ENCODE data around the gene GH2.
"Not testable (repeated sequence)": the region's sequence is repeated elsewhere in the genome, so short reads cannot be mapped to it uniquely, and the experiment has no call there.

Gene GH2

GRCh38 chr17:63910096-63910495, 28.4 kb upstream of the GH2 start:
- no peak for DNase-seq

- not testable (repeated sequence) for DNase-seq
Observed at GRCh38 chr17:63909586-63909985, 27.8 kb upstream of the GH2 start.

GRCh38 chr17:63907161-63907778, 25.5 kb upstream of the GH2 start:
- not testable (repeated sequence) for DNase-seq

- DNase-seq, result not testable (repeated sequence)
Observed at GRCh38 chr17:63904796-63905195, 23.1 kb upstream of the GH2 start.

DNA sequence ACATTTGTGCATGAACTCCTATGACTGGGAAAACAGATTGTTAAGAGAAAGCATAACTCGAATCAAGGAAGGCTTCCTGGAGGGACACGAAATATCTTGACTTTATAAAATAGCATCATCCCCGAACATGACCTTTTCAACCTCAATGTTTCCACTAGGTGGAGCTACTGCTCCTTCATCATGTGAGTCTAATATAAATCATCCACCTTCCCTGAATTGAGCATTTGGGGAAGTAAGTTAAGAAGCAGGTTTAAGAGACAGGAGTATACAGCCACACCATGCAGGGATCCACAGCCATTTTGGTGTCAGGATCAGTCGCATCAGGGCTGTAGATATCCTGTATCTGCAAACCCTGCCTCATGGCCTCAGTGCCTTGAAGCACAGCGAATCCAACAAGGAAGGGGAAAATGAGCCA, 22.1 kb upstream of the GH2 start:
- DNase-seq, result not testable (repeated sequence)

GRCh38 chr17:63901971-63902370, 20.2 kb upstream of the GH2 start:
- DNase-seq, result not testable (repeated sequence)

GRCh38 chr17:63898899-63899798, 17.4 kb upstream of the GH2 start:
- DNase-seq, result not testable (repeated sequence)

- DNase-seq, result not testable (repeated sequence)
Observed at GRCh38 chr17:63896524-63897354, 15.0 kb upstream of the GH2 start, which contains the start of gene CSH1. CSH1 (minus strand) TSS chr17:63896574; CDS start chr17:63896511, 63 bp downstream.

DNA sequence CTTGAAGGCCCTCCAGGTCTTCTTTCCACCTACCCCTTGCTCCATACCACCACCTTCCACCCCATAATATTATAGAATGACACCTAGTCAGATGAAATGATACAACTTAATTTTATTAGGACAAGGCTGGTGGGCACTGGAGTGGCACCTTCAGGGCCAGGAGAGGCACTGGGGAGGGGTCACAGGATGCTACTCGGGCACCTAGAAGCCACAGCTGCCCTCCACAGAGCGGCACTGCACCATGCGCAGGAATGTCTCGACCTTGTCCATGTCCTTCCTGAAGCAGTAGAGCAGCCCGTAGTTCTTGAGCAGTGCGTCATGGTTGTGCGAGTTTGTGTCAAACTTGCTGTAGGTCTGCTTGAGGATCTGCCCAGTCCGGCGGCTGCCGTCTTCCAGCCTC, 13.1 kb upstream of the GH2 start:
- not testable (repeated sequence) for DNase-seq

- not testable (repeated sequence) for DNase-seq
Observed at GRCh38 chr17:63894021-63894420, 12.3 kb upstream of the GH2 start.

- DNase-seq, result not testable (repeated sequence)
Observed at GRCh38 chr17:63892316-63893037, 10.7 kb upstream of the GH2 start.

DNA sequence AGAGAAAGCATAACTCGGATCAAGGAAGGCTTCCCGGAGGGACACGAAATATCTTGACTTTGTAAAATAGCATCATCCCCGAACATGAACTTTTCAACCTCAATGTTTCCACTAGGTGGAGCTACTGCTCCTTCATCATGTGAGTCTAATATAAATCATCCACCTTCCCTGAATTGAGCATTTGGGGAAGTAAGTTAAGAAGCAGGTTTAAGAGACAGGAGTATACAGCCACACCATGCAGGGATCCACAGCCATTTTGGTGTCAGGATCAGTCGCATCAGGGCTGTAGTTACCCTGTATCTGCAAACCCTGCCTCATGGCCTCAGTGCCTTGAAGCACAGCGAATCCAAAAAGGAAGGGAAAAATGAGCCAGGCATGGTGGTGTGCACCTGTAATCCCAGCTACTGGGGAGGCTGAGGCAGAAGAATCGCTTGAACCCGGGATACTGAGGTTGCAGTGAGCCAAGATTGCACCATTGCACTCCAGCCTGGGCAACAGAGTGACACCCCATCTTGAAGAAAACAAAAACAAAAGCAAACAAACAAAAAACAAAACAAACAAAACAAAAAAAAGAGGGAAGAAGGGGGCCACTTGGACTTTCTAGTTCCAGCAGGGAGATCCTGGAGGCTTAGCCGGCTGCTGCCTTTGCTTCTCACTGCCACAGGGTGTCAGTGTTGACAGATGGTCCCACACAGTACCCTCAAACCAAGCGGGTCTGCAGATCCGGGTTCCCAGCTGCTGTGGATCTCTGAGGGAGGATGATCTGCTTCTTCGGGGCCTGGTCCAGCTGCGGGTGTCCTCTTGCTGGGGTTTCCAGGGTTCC, 7.5 kb upstream of the GH2 start:
- DNase-seq, result not testable (repeated sequence)

- not testable (repeated sequence) for DNase-seq
Observed at GRCh38 chr17:63885119-63885518, 3.4 kb upstream of the GH2 start.

- DNase-seq, result not testable (repeated sequence)
Observed at GRCh38 chr17:63882626-63883126, 932 bp upstream of the GH2 start.

GRCh38 chr17:63881337-63881736, 407 bp downstream of the GH2 start:
- not testable (repeated sequence) for DNase-seq

DNA sequence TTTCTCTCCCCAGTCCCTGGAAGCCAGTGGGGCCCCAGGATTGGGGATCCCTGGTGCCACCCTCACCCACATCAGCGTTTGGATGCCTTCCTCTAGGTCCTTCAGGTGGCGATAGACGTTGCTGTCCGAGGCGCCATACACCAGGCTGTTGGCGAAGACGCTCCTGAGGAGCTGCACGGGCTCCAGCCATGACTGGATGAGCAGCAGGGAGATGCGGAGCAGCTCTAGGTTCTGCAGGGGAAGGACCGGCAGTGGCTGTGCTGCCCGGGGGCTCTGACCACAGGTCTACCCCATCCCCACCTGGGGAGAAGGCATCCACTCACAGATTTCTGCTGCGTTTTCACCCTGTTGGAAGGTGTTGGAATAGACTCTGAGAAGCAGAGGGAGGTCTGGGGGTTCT, 1.0 kb downstream of the GH2 start:
- DNase-seq, result no peak

DNA sequence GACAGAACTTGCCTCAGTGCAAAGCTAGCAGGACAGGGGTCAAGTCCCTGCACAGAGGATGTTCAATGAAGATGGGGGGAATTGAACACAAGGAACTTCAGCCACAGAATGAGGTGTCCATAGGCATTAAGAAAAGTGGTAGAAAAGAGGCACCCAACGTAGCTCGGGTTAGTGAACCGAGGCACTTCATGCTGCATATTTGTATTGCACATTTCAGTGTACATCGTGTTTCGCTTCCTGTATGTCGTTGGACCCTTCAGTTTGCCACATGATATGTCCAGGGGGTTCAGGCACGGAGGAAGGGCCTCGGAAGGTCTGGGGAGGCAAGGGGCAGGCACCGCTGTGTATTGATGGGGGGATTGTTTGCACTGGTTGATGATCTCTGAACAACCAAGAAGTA, 3.3 kb downstream of the GH2 start:
- DNase-seq, result not testable (repeated sequence)

DNA sequence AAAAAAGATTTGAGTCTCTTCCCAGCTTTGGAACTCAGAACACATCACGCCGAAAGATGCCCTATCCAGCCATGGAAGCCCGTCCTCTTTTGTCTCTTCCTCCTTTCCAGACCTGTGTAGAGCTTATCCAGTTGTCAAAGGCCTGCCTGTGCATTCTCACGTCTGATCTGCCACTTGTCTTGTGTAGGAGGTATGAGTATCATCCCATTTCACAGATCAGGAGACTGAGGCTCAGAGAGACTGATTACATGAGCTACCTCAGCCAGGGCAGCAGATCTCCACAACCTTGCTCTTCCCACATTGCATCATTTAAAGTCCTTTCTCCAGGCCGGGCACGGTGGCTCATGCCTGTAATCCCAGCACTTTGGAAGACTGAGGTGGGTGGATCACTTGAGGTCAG, 7.1 kb downstream of the GH2 start:
- not testable (repeated sequence) for DNase-seq

DNA sequence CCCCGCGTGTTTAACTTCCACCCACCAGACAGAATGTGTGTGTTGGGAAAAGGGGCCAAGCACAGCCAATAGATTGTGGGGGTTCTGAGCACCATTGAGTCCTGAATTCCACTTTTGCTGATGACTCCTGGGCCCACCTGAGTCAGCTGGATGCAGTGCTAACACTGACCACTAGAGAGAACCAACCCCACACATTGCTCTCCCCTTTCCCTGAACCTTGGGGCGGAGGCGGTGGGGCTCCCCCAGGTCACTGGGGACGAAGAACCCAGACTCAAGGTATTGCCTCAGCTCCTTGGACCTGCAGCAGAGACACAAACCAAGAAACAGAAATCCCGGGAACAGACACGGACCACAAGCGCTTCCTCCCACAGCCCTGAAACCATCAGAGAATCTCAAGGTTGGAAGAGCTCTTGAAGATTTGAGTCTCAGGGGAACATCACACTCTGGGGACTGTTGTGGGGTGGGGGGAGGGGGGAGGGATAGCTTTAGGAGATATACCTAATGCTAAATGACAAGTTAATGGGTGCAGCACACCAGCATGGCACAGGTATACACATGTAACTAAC, 7.6 kb downstream of the GH2 start:
- DNase-seq, result not testable (repeated sequence)

DNA sequence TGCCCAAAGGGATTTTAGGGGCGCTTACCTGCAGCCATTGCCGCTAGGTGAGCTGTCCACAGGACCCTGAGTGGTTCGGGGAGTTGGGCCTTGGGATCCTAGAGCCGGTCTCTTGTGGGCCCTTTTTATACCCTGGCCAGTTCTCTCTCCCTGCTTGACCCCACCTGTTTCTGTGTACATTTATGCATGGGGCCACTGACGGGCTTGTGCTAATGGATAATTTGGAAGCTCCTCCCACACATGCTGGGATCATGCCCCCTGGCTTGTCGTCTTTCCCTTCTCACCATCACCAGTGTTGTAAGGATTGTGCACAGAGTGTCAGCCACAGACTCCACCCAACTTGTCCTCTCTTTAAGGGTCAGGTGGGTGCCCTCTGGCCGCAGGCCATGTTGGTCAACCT, 8.2 kb downstream of the GH2 start, which contains the start of gene CSH2:
CSH2 (minus strand) TSS at position 101 of the 400 bp plus-strand sequence; CDS start at position 38, 63 bp downstream.
- not testable (repeated sequence) for DNase-seq
